Uterus (tissue), 2 donors: ENCODE results near the gene LYPD6.

Experiments used
- POLR2A ChIP-seq, 2 donors: fragments of 450-650 bp; IDR thresholded peaks; one replicate each; pipeline ENCODE4 v1.6.1; 2016; ENCODE audit warnings: antibody characterized with exemption in 2 of 2, mild to moderate bottlenecking in 1 of 2, moderate library complexity in 1 of 2
- TF ChIP-seq, protein P1 (sequence below), 4 experiments: fragments of 200-600 bp in 2 of 4; fragments of 450-650 bp in 2 of 4; sonication (generic) in 2 of 4; IDR thresholded peaks; one replicate each; pipeline ENCODE4 v1.5.1; 2016 to 2019; ENCODE audit warnings: antibody characterized with exemption in 4 of 4, mild to moderate bottlenecking in 2 of 4, moderate library complexity in 1 of 4

DNA sequence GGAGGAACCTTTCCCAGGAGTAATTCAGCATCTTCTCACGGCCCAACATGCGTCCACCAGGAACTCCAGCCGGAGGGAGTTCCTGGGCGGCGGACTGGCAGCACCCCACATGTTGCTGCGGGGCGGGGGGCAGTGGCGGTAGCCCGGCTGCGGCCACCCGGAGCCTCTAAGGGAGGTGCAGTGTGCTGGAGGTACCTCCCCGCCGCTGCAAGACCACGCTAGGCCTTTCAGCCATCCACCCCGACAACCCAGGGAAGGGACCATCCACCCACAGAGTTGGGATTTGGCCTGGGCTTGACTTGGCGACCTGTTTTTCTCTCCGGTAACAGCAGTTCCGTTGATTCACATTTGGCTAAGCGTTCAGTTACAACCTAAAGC, 625 bp downstream of the LYPD6 start:
- TF ChIP-seq, protein P1, sequence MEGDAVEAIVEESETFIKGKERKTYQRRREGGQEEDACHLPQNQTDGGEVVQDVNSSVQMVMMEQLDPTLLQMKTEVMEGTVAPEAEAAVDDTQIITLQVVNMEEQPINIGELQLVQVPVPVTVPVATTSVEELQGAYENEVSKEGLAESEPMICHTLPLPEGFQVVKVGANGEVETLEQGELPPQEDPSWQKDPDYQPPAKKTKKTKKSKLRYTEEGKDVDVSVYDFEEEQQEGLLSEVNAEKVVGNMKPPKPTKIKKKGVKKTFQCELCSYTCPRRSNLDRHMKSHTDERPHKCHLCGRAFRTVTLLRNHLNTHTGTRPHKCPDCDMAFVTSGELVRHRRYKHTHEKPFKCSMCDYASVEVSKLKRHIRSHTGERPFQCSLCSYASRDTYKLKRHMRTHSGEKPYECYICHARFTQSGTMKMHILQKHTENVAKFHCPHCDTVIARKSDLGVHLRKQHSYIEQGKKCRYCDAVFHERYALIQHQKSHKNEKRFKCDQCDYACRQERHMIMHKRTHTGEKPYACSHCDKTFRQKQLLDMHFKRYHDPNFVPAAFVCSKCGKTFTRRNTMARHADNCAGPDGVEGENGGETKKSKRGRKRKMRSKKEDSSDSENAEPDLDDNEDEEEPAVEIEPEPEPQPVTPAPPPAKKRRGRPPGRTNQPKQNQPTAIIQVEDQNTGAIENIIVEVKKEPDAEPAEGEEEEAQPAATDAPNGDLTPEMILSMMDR (IDR thresholded peaks at IDR 0.05), result no peak
- no peak for TF ChIP-seq POLR2A (IDR thresholded peaks at IDR 0.05)
